Measurements from ENCODE around the gene S100A13.
"Not testable (repeated sequence)": the region's sequence is repeated elsewhere in the genome, so short reads cannot be mapped to it uniquely, and the experiment has no call there.

The S100A13 gene

DNA sequence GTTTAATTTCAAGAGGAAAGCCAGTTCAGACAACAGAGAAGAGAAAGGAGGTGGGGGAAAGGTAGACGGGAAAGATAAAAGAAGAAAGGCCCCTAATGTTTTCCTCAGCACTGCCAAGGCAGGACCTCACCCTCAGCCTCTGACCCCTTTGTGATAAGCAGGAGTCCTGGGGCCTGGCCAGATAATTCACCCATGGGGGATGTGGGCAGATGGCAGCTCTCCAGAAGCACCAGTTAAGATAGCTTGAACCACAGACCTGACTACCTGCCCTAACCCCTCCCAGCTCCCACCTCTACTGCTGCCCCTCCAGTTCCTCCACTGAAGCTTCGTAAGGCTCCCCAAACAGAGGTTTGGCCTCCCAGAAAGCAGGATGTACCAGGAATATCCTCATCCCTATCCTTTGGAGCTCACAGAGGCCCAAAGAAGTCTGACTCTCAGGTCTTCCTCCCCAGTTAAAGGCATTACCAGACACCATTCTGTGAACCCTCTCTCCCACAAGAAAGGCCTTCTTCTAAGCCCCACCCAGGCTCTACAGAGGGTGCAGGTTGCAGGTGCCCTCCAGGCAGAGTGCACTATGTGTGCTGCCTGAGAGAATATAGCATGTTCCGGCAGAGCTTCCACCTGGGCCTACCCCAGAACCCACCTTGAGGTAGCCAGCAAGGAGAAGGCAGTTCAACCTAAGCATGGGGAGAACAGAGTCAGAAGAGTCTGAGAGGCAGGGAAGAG is 22.0 kb upstream of the S100A13 start:
- Histone ChIP-seq H3K27ac (peak overlapping the region; percentile 35), H3K4me3 (no peak overlapping the region), H3K36me3 (peaks cover 32% of the 10 kb centered on the region), H4K20me1 (peaks cover 27% of the 10 kb centered on the region; the same call in 1 of the 2 replicates), H3K27me3 (no peaks in the 10 kb centered on the region), H3K4me1 (peaks cover 31% of the 10 kb centered on the region), H3K9me3 (no peaks in the 10 kb centered on the region), H3K9ac (no peak overlapping the region), H3K4me2 (no peak overlapping the region)
- no peak for TF ChIP-seq Cebpa-rat (IDR thresholded peaks at IDR 0.05)

- no peak overlapping the region for H3K4me2 ChIP-seq
- H3K36me3 ChIP-seq = peaks cover 44% of the 10 kb centered on the region
- no peak overlapping the region for H3K9ac ChIP-seq
- no peaks in the 10 kb centered on the region for H3K27me3 ChIP-seq
- no peak overlapping the region for H3K4me3 ChIP-seq
- no peak overlapping the region for H3K27ac ChIP-seq
- H4K20me1 ChIP-seq = peaks cover 39% of the 10 kb centered on the region
- H3K9me3 ChIP-seq = no peaks in the 10 kb centered on the region
- no peak for TF ChIP-seq Cebpa-rat (IDR thresholded peaks at IDR 0.05)
- peaks cover 39% of the 10 kb centered on the region for H3K4me1 ChIP-seq
These were observed 20.8 kb upstream of the S100A13 start for GRCh38 chr1:153648000-153648643.

- H3K4me1 ChIP-seq = peaks cover 41% of the 10 kb centered on the region
- peaks cover 52% of the 10 kb centered on the region for H3K36me3 ChIP-seq
- H3K9ac ChIP-seq = no peak overlapping the region
- no peak for TF ChIP-seq Cebpa-rat (IDR thresholded peaks at IDR 0.05)
- no peak overlapping the region for H3K4me2 ChIP-seq
- H3K4me3 ChIP-seq = no peak overlapping the region
- H3K27me3 ChIP-seq = no peaks in the 10 kb centered on the region
- H4K20me1 ChIP-seq = peaks cover 47% of the 10 kb centered on the region
- no peak overlapping the region for H3K27ac ChIP-seq
- H3K9me3 ChIP-seq = no peaks in the 10 kb centered on the region
These were observed 20.0 kb upstream of the S100A13 start for GRCh38 chr1:153647346-153647714.

DNA sequence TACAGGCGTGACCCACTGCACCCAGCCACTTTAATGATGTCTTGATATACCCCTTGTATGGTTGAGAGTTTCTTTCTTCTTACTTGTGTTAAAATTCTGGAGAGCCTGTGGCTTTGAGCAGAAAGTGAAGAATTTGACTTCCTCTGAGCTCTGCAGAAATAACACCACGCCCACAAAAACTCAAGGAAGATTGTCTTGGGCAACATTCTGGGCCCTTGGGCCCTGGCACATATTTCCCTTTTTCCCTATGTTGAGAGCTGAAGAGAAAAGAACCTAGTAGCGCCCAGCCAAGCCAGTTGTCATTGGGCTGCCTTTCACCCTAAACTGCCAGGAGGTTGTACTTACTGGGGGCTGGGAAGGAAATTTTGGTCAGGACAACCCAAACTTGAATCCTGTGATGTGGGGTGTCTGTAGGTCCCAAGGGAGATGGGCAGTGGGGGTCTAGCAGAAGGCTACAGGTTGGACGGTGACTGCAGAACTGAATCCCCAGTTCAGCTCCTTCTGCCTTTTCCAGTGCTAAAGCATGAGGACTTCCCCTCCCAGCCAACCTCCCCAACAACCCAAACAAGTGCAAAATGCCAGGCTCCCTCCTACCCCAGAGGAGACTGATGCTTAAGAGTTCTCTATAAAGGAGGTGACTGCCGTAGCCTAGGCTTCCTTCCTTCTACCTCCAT is 19.5 kb upstream of the S100A13 start:
- Histone ChIP-seq H3K36me3 (peaks cover 57% of the 10 kb centered on the region), H3K4me1 (peaks cover 41% of the 10 kb centered on the region)

DNA sequence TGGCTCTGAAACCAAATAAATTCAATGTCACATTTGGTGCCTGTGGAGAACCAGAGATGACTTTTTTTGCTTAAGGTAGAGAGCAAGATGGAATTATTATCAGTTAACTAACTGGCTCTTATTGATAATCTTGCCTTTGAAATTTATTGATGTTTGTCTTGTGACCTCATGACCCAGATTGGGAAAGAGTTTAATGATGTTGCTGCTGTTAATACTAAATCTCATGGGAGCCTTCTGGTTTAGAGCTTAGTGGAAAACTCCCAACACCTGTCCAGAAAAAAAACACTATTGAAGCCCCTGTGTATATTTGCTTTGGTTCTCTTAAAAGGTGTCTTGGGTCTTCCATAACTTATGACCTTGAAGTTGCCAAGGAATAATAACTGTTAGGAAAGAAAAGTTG is 16.5 kb upstream of the S100A13 start:
- Histone ChIP-seq H3K9me3 (no peaks in the 10 kb centered on the region), H3K4me2 (no peak overlapping the region), H3K27ac (no peak overlapping the region), H3K4me3 (no peak overlapping the region), H3K9ac (no peak overlapping the region), H3K4me1 (peaks cover 30% of the 10 kb centered on the region), H3K36me3 (peaks cover 87% of the 10 kb centered on the region), H3K27me3 (no peaks in the 10 kb centered on the region), H4K20me1 (peaks cover 71% of the 10 kb centered on the region)
- TF ChIP-seq Cebpa-rat (IDR thresholded peaks at IDR 0.05) = no peak

More for the DNA sequence above, 19.5 kb upstream of the S100A13 start:
- Histone ChIP-seq H3K4me3 (no peak overlapping the region), H3K9ac (no peak overlapping the region), H3K27me3 (no peaks in the 10 kb centered on the region), H3K27ac (no peak overlapping the region), H4K20me1 (peaks cover 52% of the 10 kb centered on the region), H3K4me2 (no peak overlapping the region; the same call in 1 of the 2 replicates), H3K9me3 (no peaks in the 10 kb centered on the region)
- TF ChIP-seq Cebpa-rat (IDR thresholded peaks at IDR 0.05) = no peak

DNA sequence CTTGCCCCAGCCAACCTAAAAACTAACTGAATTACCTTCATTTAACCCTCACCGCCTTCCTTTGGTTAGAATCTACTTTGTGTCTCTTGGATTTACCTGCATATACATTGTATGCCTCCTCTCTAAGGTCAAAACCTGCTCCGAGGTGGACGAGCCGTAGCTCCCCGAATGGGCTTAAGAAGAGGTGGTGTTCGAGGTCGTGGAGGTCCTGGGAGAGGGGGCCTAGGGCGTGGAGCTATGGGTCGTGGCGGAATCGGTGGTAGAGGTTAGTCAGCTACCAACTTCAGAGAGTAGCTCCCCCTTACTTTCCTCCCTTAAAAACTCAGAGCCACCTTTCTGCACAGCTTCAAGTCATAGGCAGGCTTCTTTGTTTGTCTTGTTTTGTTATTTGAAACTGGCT is 15.8 kb upstream of the S100A13 start:
- Histone ChIP-seq H3K9ac (no peak overlapping the region), H3K4me1 (peaks cover 27% of the 10 kb centered on the region), H3K4me3 (no peak overlapping the region), H3K27ac (no peak overlapping the region), H3K27me3 (no peaks in the 10 kb centered on the region), H3K36me3 (peaks cover 94% of the 10 kb centered on the region), H3K9me3 (no peaks in the 10 kb centered on the region), H3K4me2 (no peak overlapping the region), H4K20me1 (peaks cover 73% of the 10 kb centered on the region)
- no peak for TF ChIP-seq Cebpa-rat (IDR thresholded peaks at IDR 0.05)

- H3K9me3 ChIP-seq = no peaks in the 10 kb centered on the region
- no peaks in the 10 kb centered on the region for H3K27me3 ChIP-seq
- no peak overlapping the region for H3K27ac ChIP-seq
- no peak overlapping the region for H3K9ac ChIP-seq
- TF ChIP-seq Cebpa-rat (IDR thresholded peaks at IDR 0.05) = no peak
- H4K20me1 ChIP-seq = peaks cover 81% of the 10 kb centered on the region
- H3K4me3 ChIP-seq = no peak overlapping the region
- peaks cover 26% of the 10 kb centered on the region for H3K4me1 ChIP-seq
- no peak overlapping the region for H3K4me2 ChIP-seq
- H3K36me3 ChIP-seq = peaks cover 100% of the 10 kb centered on the region
These were observed 14.9 kb upstream of the S100A13 start for GRCh38 chr1:153642161-153642560.

- Histone ChIP-seq H3K36me3 (peaks cover 100% of the 10 kb centered on the region), H3K9ac (no peak overlapping the region), H3K27me3 (no peaks in the 10 kb centered on the region), H4K20me1 (peaks cover 73% of the 10 kb centered on the region), H3K27ac (no peak overlapping the region), H3K4me1 (peaks cover 29% of the 10 kb centered on the region), H3K9me3 (no peaks in the 10 kb centered on the region), H3K4me2 (no peak overlapping the region), H3K4me3 (no peak overlapping the region)
- TF ChIP-seq Cebpa-rat (IDR thresholded peaks at IDR 0.05) = no peak
These were observed 13.6 kb upstream of the S100A13 start for GRCh38 chr1:153640861-153641260.

GRCh38 chr1:153640213-153640612 is 12.9 kb upstream of the S100A13 start:
- not testable (repeated sequence) for H3K9ac ChIP-seq, H3K27me3 ChIP-seq, H3K9me3 ChIP-seq, H3K4me2 ChIP-seq, H3K27ac ChIP-seq, H3K4me3 ChIP-seq
- H4K20me1 ChIP-seq = peaks cover 73% of the 10 kb centered on the region
- H3K4me1 ChIP-seq = peaks cover 35% of the 10 kb centered on the region
- peaks cover 100% of the 10 kb centered on the region for H3K36me3 ChIP-seq

DNA sequence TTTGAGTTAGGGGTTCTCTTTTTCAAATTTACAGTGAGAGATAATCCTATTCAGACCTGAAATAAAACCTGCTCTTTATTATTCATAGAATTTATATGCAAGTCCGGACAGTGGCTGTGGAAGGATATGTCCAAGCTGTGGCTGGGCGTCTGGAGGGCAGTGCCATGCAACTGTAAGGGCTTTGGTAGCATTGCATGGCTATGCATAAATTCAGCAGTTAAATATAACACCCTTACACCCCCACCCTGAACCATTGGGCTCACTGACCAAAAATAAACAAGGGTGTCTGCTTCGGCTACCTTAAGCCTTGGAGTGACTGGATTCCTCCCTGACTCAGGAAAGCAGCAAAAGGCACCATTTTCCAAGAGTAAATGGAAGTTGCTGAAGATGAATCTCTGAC is 12.0 kb upstream of the S100A13 start:
- H3K36me3 ChIP-seq = peaks cover 91% of the 10 kb centered on the region

More for the DNA sequence above, 12.0 kb upstream of the S100A13 start:
- no peak overlapping the region for H3K27ac ChIP-seq
- no peaks in the 10 kb centered on the region for H3K27me3 ChIP-seq
- H3K9me3 ChIP-seq = no peaks in the 10 kb centered on the region
- no peak overlapping the region for H3K9ac ChIP-seq
- H3K4me3 ChIP-seq = no peak overlapping the region
- H4K20me1 ChIP-seq = peaks cover 69% of the 10 kb centered on the region
- no peak overlapping the region for H3K4me2 ChIP-seq
- no peak for TF ChIP-seq Cebpa-rat (IDR thresholded peaks at IDR 0.05)
- H3K4me1 ChIP-seq = peaks cover 38% of the 10 kb centered on the region
